DMS53 treated with DMSO at 0.1 percent for 48 hours (cell line): ENCODE results near the gene UBASH3B.

Experiments used
- DNase-seq: peaks from one replicate; lab custom pipeline; 2025; ENCODE audit not compliant: unreplicated experiment; lab: John Stamatoyannopoulos, UW

UBASH3B gene

GRCh38 chr11:122677256-122677655 is 21.7 kb downstream of the UBASH3B start:
- DNase-seq = no peak

DNA sequence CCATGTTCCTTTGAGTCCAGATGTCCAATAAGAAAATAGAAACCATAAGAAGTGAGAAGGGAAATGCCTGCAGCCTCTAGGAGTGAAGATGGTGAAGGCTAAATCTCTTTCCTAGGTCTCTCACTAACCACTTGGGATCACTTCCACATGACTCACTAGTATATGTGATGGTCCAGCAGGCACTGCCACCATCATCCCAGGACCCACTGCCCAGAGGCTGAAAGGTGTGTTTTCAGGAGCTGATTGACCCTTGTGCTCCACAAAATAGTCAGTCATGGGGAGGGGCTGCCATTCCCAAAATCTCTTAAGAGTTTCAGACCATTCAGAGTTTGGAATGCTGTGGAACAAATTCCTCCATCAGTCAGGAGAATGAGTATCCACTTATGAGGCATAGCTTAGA is 22.9 kb downstream of the UBASH3B start:
- no peak for DNase-seq

GRCh38 chr11:122679466-122679865 is 23.9 kb downstream of the UBASH3B start:
- DNase-seq = no peak

DNA sequence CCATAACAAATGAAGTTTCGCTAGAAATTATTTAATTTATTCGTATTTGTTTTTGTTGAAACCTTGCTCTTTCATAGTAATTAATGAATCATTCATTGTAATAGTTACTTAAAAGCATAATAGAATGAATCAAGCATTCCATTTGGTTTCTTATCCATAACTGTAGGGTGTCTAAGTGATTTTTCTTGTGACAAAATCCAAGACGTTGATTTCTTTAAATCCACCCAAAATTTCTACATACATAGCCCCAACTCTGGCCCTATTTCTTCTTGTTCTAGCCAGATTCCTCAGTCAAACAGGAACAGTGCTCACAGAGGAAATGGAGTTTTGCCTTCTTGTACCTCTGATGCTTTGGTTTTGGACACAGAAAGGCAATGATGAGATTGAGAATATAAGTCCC is 25.5 kb downstream of the UBASH3B start:
- DNase-seq = no peak

GRCh38 chr11:122681735-122682134 is 26.2 kb downstream of the UBASH3B start:
- no peak for DNase-seq

GRCh38 chr11:122682464-122682863 is 26.9 kb downstream of the UBASH3B start:
- no peak for DNase-seq

- no peak for DNase-seq
These were observed 29.5 kb downstream of the UBASH3B start for GRCh38 chr11:122685041-122685440.

DNA sequence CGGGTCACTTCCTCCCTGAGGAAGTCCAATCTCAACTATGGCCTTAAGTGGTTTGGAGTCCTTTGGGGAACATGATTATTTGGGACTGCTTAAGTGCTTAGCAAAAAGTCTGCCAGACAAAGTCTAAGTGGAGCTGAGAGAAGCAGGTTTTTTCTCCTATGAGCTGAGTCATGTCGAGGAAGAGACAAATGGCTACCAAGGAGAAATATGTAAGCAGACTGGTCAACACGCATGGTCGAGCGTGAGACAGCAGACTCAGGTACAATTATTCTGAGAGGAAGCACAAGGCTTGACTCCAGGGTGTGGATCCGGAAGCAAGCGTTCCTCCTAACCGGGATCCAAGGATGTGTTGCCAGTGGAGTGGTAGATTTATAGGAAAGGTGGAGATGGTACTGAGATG is 30.6 kb downstream of the UBASH3B start:
- DNase-seq = no peak

DNA sequence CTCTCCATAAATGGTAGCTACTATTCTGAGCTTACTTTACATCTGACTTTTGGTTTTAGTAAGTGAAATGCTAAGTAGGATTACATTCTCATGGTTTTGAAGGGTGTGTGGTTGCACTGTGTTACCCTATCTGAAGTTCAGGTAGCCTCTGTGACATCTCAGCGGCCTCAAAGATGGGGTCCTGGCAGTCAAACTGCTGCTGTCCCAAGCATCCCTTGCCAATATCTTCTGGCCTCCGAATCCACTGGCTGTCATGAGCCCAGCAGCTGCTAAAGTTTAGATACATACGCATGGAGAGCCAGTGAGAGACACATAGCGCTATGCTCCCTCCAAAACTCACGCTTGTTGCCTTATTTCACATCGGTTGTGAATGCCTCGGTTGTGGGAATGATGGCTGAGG is 34.9 kb downstream of the UBASH3B start:
- DNase-seq = no peak

DNA sequence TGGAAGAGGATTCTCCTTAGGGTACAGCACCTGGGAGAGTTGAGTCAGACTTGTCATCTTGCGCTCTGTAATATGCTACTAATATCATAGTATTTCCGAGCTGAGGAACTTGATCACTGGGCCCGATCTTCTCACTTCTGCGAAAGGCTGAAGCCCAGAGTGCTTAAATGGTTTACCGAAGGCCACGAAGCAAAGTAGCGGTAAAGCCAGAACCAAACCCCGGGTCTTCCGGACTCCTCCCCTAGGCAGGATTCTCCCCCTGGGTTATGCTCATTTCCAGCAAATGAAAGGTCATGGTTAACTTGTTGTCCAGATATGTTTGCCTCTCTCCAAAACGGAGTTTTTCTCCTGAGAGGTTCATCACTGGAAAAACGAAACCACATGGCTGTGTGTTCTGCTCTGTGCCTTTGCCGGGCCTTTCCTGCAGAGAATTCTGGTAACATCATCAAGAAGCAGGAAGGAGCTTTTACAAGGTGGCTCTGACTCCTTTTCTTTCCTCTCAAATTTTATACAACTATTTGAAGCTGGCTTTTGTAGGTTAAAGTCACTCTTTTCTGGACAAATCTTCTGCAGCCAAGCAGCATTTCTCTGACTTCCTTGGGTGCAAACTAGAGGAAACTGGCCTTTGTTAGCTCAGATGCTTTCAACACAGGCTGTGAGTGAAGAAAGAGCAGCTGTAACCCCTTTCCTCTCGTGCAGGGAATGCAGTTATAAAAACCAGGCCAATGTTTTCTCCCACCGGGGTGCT is 35.5 kb downstream of the UBASH3B start:
- DNase-seq = no peak

DNA sequence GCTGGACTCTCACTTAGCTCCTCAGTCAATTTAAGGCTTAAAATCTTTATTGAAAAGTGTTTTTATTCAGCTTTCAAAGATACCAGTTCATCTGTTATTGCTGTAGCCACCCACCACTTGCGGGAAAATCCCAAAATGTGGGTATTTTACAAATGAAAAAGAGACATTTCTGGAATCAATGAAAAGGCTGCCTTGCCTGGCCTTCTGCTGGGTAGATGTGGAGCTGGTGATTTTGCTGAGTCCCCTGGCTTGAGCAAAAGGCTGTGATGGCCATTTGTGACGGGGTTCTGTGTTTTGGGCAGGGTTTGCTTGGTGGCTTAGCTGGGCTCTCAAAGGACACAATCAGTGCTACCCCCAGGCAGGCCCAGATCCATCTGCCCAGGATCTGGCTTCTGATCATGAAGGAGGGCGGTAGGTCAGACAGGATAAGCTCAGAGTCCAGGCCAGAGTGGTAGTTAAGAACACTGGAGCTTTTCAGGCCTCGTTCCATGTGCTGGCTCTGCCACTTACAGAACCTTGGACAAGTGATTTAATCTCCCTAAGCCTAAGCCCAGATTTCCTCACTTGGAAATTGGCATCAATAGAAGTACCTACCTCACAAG is 36.1 kb downstream of the UBASH3B start:
- DNase-seq = no peak

DNA sequence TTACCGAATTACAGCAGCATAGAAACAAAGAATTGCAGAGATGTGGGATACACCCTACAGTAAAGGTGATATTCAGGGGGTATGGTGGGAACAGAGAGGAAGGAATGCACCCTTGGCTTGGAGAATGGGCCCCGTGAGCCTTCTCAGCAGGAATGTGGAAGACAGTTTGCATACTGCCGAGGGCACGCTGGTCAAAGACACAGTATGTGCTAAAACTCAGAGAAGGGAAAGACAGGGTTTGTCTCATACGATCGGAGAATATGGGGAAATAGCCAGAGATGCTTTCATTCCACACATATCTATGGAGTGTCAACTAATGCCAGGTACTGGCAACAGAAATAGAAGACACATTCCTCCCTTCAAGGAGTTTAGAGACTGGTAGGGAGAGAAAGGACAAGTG is 36.9 kb downstream of the UBASH3B start:
- no peak for DNase-seq

GRCh38 chr11:122695076-122695615 is 39.6 kb downstream of the UBASH3B start:
- DNase-seq = no peak

DNA sequence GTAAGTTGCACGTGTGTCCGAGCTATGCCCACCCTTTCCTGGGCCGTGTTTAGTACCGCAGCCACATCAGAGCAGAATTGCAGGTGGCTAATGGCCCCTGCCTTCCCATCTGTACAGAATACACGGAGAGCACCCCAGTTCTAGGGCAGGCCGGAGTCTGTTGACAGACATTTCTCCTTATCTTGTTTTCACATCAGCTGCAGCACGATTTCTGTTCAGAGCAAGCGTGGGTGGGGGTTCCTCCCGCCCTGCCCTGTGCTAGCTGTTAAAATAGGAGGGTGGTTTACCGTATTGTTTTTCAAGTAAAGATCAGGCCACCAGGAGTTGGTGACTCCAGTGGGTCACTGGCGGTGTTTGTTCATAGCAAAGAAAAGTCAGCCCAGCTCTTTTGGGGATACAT is 41.1 kb downstream of the UBASH3B start:
- DNase-seq = no peak

- no peak for DNase-seq
These were observed 42.2 kb downstream of the UBASH3B start for GRCh38 chr11:122697636-122698167.

DNA sequence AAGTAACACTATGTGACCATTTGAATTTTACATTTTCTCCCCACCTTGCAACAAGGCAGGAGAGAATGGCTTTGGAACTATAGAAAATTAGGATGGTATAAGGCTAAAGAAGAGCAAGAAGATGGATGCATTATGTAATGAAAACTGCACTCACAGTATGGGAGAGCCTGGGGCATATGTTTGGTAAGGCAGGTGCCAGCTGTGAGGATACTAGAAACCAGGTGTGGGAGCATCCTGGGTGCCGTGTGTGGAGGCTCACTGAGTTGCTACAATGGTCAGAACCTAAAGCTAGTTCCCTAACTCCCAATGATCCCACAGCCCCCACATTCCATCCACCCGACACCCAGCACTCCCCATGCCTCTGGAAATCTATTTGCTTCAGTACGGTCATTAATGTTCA is 42.9 kb downstream of the UBASH3B start:
- DNase-seq = no peak

DNA sequence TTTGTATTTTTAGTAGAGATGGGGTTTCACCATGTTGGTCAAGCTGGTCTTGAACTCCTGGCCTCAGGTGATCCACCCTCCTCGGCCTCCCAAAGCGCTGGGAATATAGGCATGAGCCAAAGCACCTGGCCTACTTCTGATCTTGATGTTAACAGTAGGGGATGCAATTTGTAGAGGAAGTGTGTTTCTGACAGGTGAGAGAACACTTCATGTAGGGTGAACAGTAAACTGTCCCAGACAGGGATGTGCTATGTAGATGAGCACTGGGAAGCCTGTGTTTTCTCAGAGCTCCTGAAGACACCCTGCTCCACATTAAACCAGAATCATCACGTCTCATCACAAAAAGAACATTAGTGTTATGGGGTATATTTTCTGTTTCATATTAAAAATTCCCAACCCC is 45.1 kb downstream of the UBASH3B start:
- DNase-seq = no peak

- DNase-seq = no peak
These were observed 45.6 kb downstream of the UBASH3B start for GRCh38 chr11:122701143-122701542.

DNA sequence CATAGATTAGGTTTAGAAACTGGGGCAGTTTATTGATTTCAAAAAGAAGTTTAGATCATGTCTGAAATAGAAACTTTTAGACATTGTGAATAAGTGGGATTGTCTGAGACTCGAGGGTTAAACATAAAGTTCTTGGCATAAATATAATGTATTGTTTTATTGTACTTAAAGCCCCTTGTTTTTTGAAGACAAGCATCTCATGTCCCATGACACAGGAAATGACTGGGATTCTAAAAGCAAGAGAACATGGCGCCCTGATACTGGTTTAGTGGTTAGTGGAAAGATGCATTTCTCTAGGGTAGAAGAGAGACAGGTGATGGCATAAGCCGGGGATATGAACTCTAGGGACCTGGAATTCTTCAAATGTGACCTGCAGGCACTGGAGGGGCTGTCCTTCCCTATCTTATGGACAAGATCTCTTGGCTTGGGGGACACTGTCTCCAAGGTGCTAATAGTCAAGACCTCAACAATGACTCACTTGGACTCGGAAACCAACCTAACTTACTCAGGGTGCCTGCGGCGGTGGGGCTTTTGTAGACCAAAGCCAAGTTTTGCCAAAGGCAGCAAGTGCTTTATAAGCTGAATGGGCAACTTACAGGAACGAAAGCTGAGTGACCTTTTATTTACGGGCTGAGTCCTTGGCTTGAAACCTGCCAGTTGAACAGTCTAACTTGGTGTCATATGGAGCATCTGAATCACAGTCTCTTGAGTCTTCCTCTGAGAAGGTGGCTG is 48.2 kb downstream of the UBASH3B start:
- DNase-seq = no peak

GRCh38 chr11:122705396-122705795 is 49.9 kb downstream of the UBASH3B start:
- no peak for DNase-seq

GRCh38 chr11:122706291-122707088 is 51.0 kb downstream of the UBASH3B start:
- DNase-seq = no peak
